ENCODE results near the gene GAD1.

GRCh38 chr2:170806548-170806947 lies 10.1 kb upstream of the GAD1 start:
- TF ChIP-seq, protein P1, sequence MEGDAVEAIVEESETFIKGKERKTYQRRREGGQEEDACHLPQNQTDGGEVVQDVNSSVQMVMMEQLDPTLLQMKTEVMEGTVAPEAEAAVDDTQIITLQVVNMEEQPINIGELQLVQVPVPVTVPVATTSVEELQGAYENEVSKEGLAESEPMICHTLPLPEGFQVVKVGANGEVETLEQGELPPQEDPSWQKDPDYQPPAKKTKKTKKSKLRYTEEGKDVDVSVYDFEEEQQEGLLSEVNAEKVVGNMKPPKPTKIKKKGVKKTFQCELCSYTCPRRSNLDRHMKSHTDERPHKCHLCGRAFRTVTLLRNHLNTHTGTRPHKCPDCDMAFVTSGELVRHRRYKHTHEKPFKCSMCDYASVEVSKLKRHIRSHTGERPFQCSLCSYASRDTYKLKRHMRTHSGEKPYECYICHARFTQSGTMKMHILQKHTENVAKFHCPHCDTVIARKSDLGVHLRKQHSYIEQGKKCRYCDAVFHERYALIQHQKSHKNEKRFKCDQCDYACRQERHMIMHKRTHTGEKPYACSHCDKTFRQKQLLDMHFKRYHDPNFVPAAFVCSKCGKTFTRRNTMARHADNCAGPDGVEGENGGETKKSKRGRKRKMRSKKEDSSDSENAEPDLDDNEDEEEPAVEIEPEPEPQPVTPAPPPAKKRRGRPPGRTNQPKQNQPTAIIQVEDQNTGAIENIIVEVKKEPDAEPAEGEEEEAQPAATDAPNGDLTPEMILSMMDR (IDR thresholded peaks at IDR 0.05), result no peak
- TF ChIP-seq POLR2A (IDR thresholded peaks at IDR 0.05), result no peak
